Astrocyte (in vitro differentiated cells and primary cell): ENCODE results near the gene PKP3. TPM values are rescaled to one million over a fixed set of nuclear protein-coding genes. Genes with fewer than 3 reads are reported as not detected.

Source experiments
- DNase-seq: peaks from one replicate; pipeline ENCODE4 v3.0.0-alpha.2; 2010; ENCODE audit warnings: low read depth
- FAIRE-seq: peaks from 2 replicates; lab custom pipeline; 2011; peaks lifted over from hg19 to GRCh38; lab: Jason Lieb, UNC
- H2AFZ ChIP-seq: 2 replicates; pipeline ENCODE4 v1.6.0; 2012; ENCODE audit warnings: low read depth, low read length, inconsistent platforms
- H3K27ac ChIP-seq: 2 replicates; pipeline ENCODE4 v1.5.1; 2011; ENCODE audit warnings: low read depth, low read length, inconsistent platforms
- H3K27me3 ChIP-seq: 2 replicates; pipeline ENCODE4 v1.6.0; 2011; ENCODE audit warnings: low read length, inconsistent platforms; ENCODE audit not compliant: insufficient read depth
- H3K36me3 ChIP-seq: 2 replicates; pipeline ENCODE4 v1.5.1; 2011; ENCODE audit warnings: low read length, inconsistent platforms; ENCODE audit not compliant: insufficient read depth
- H3K4me1 ChIP-seq: 2 replicates; pipeline ENCODE4 v1.5.1; 2011; ENCODE audit warnings: low read length, inconsistent platforms; ENCODE audit not compliant: insufficient read depth
- H3K4me2 ChIP-seq: 2 replicates; pipeline ENCODE4 v1.6.0; 2012; ENCODE audit warnings: low read length, inconsistent platforms
- H3K4me3 ChIP-seq: 2 replicates; pipeline ENCODE4 v1.5.1; 2011; ENCODE audit warnings: low read depth, mild to moderate bottlenecking, low read length, inconsistent platforms; ENCODE audit not compliant: insufficient read depth
- H3K79me2 ChIP-seq: 2 replicates; pipeline ENCODE4 v1.6.0; 2012; ENCODE audit warnings: mild to moderate bottlenecking, low read length, inconsistent platforms; ENCODE audit not compliant: insufficient read depth
- H3K9ac ChIP-seq: 2 replicates; pipeline ENCODE4 v1.6.0; 2012; ENCODE audit warnings: mild to moderate bottlenecking, low read length, inconsistent platforms
- H3K9me3 ChIP-seq: 2 replicates; pipeline ENCODE4 v1.5.1; 2012; ENCODE audit warnings: low read depth, mild to moderate bottlenecking, low read length, inconsistent platforms; ENCODE audit not compliant: insufficient read depth
- H4K20me1 ChIP-seq: 2 replicates; pipeline ENCODE4 v1.6.0; 2012; ENCODE audit warnings: low read length, inconsistent platforms; ENCODE audit not compliant: insufficient read depth
- H3K27ac Mint-ChIP-seq: one replicate; pipeline ENCODE4 v1.8.0; 2021; ENCODE audit warnings: mild to moderate bottlenecking, mixed read lengths; ENCODE audit not compliant: unreplicated experiment
- H3K27me3 Mint-ChIP-seq: one replicate; pipeline ENCODE4 v1.8.0; 2021; ENCODE audit warnings: low read depth, mixed read lengths; ENCODE audit not compliant: unreplicated experiment
- H3K36me3 Mint-ChIP-seq: one replicate; pipeline ENCODE4 v1.8.0; 2021; ENCODE audit warnings: low read depth, mixed read lengths; ENCODE audit not compliant: unreplicated experiment
- H3K4me1 Mint-ChIP-seq: one replicate; pipeline ENCODE4 v1.8.0; 2021; ENCODE audit warnings: low read depth, mixed read lengths; ENCODE audit not compliant: unreplicated experiment
- H3K4me3 Mint-ChIP-seq: one replicate; pipeline ENCODE4 v1.8.0; 2021; ENCODE audit warnings: mild to moderate bottlenecking, moderate library complexity, mixed read lengths; ENCODE audit not compliant: unreplicated experiment
- H3K9me3 Mint-ChIP-seq: one replicate; pipeline ENCODE4 v1.8.0; 2021; ENCODE audit warnings: mild to moderate bottlenecking, mixed read lengths; ENCODE audit not compliant: unreplicated experiment
- CTCF ChIP-seq: IDR thresholded peaks from 2 replicates; pipeline ENCODE4 v1.5.1; 2011; ENCODE audit warnings: low read depth, mild to moderate bottlenecking, inconsistent platforms, low read length, moderate library complexity; ENCODE audit not compliant: insufficient read depth
- EZH2 ChIP-seq: IDR thresholded peaks from 2 replicates; pipeline ENCODE4 v1.6.1; 2012; ENCODE audit warnings: mild to moderate bottlenecking, low read length, inconsistent platforms; ENCODE audit not compliant: insufficient read depth
- total RNA-seq: library from RNA; stranded (reverse); gene quantifications from 2 replicates; pipeline ENCODE4 v1.2.1, GENCODE V29; 2021

PKP3 gene
- total RNA-seq, 1 donor from 2014 or later = 2.1 TPM

GRCh38 chr11:356610-357009 is 37.4 kb upstream of the PKP3 start:
- Mint-ChIP-seq H3K27ac (no peak overlapping the region), H3K4me1 (peaks cover 7% of the 10 kb centered on the region), H3K4me3 (no peak overlapping the region), H3K27me3 (peaks cover 5% of the 10 kb centered on the region), H3K9me3 (no peaks in the 10 kb centered on the region), H3K36me3 (peaks cover 2% of the 10 kb centered on the region)
- no peak for TF ChIP-seq EZH2
- no peak for TF ChIP-seq CTCF
- no peak overlapping the region for H3K4me2 ChIP-seq
- peaks cover 10% of the 10 kb centered on the region for H3K4me1 ChIP-seq
- H3K79me2 ChIP-seq = no peaks in the 10 kb centered on the region
- no peak overlapping the region for H3K9ac ChIP-seq
- no peaks in the 10 kb centered on the region for H3K36me3 ChIP-seq
- H3K27ac ChIP-seq = no peak overlapping the region
- H3K27me3 ChIP-seq = no peaks in the 10 kb centered on the region
- no peak overlapping the region for H3K4me3 ChIP-seq
- H2AFZ ChIP-seq = no peak overlapping the region
- H3K9me3 ChIP-seq = peaks cover 6% of the 10 kb centered on the region
- FAIRE-seq = no peak
- H4K20me1 ChIP-seq = no peaks in the 10 kb centered on the region
- no peak for DNase-seq

- no peak for DNase-seq
- H3K36me3 ChIP-seq = no peaks in the 10 kb centered on the region
- no peak overlapping the region for H3K4me3 Mint-ChIP-seq
- TF ChIP-seq EZH2 (no peak), CTCF (no peak)
- no peak overlapping the region for H2AFZ ChIP-seq
- H3K27me3 Mint-ChIP-seq = peaks cover 5% of the 10 kb centered on the region
- H3K9me3 ChIP-seq = peaks cover 6% of the 10 kb centered on the region
- H3K36me3 Mint-ChIP-seq = peaks cover 2% of the 10 kb centered on the region
- H3K79me2 ChIP-seq = no peaks in the 10 kb centered on the region
- H3K27ac Mint-ChIP-seq = no peak overlapping the region
- H3K27me3 ChIP-seq = no peaks in the 10 kb centered on the region
- no peak for FAIRE-seq
- H3K4me3 ChIP-seq = no peak overlapping the region
- H4K20me1 ChIP-seq = no peaks in the 10 kb centered on the region
- H3K4me1 ChIP-seq = peaks cover 10% of the 10 kb centered on the region
- peaks cover 7% of the 10 kb centered on the region for H3K4me1 Mint-ChIP-seq
- H3K9ac ChIP-seq = no peak overlapping the region
- no peak overlapping the region for H3K27ac ChIP-seq
- no peak overlapping the region for H3K4me2 ChIP-seq
- H3K9me3 Mint-ChIP-seq = no peaks in the 10 kb centered on the region
Observed at GRCh38 chr11:357582-357981, 36.4 kb upstream of the PKP3 start.

GRCh38 chr11:358129-358800 is 35.7 kb upstream of the PKP3 start:
- H3K9me3 ChIP-seq = peaks cover 6% of the 10 kb centered on the region
- TF ChIP-seq EZH2 (no peak), CTCF (no peak)
- H3K79me2 ChIP-seq = no peaks in the 10 kb centered on the region
- no peaks in the 10 kb centered on the region for H3K9me3 Mint-ChIP-seq
- H3K27ac ChIP-seq = no peak overlapping the region
- no peaks in the 10 kb centered on the region for H4K20me1 ChIP-seq
- H3K4me3 ChIP-seq = no peak overlapping the region
- no peak overlapping the region for H3K4me3 Mint-ChIP-seq
- no peak overlapping the region for H3K27ac Mint-ChIP-seq
- H3K27me3 ChIP-seq = no peaks in the 10 kb centered on the region
- peaks cover 2% of the 10 kb centered on the region for H3K36me3 Mint-ChIP-seq
- H3K9ac ChIP-seq = no peak overlapping the region
- H3K4me1 ChIP-seq = peaks cover 9% of the 10 kb centered on the region
- H2AFZ ChIP-seq = no peak overlapping the region
- H3K4me2 ChIP-seq = no peak overlapping the region
- peaks cover 6% of the 10 kb centered on the region for H3K4me1 Mint-ChIP-seq
- no peak for FAIRE-seq
- H3K27me3 Mint-ChIP-seq = peaks cover 5% of the 10 kb centered on the region
- DNase-seq = no peak
- H3K36me3 ChIP-seq = no peaks in the 10 kb centered on the region
